Karpas-422 (cell line): ENCODE results near the gene USP22. TPM values are rescaled to one million over a fixed set of nuclear protein-coding genes. Genes with fewer than 3 reads are reported as not detected.

Experiments
- DNase-seq: peaks from one replicate; pipeline ENCODE4 v3.0.0-alpha.2; 2015
- H2AFZ ChIP-seq: fragments of 200-600 bp; sonication (generic); 2 replicates; pipeline ENCODE4 v1.6.1; 2014; ENCODE audit warnings: antibody characterized with exemption, low read length, mixed read lengths
- H3K27ac ChIP-seq: fragments of 200-600 bp; sonication (generic); 2 replicates; pipeline ENCODE4 v1.5.1; 2014; ENCODE audit warnings: mild to moderate bottlenecking, low read length, moderate library complexity
- H3K27me3 ChIP-seq: fragments of 200-600 bp; sonication (generic); 2 replicates; pipeline ENCODE4 v1.6.1; 2014; ENCODE audit warnings: low read length, mixed read lengths
- H3K36me3 ChIP-seq: fragments of 200-600 bp; sonication (generic); 2 replicates; pipeline ENCODE4 v1.6.1; 2014; ENCODE audit warnings: low read length, mixed read lengths; ENCODE audit not compliant: insufficient read depth
- H3K4me1 ChIP-seq: fragments of 200-600 bp; sonication (generic); 2 replicates; pipeline ENCODE4 v1.6.1; 2014; ENCODE audit warnings: mild to moderate bottlenecking, low read length, mixed read lengths
- H3K4me2 ChIP-seq: fragments of 200-600 bp; sonication (generic); 2 replicates; pipeline ENCODE4 v1.6.1; 2014; ENCODE audit warnings: low read length, low read depth, mild to moderate bottlenecking; ENCODE audit not compliant: poor library complexity, severe bottlenecking
- H3K4me3 ChIP-seq: fragments of 200-600 bp; sonication (generic); 2 replicates; pipeline ENCODE4 v1.5.1; 2014; ENCODE audit warnings: mild to moderate bottlenecking, antibody characterized with exemption, low read length, mixed read lengths
- H3K79me2 ChIP-seq: fragments of 200-600 bp; sonication (generic); 2 replicates; pipeline ENCODE4 v1.6.1; 2014; ENCODE audit warnings: mild to moderate bottlenecking, low read length, mixed read lengths
- H3K9ac ChIP-seq: fragments of 200-600 bp; sonication (generic); 2 replicates; pipeline ENCODE4 v1.6.0; 2014; ENCODE audit warnings: low read length
- H3K9me2 ChIP-seq: fragments of 200-600 bp; sonication (generic), shearing (Covaris generic); replicated peaks from 2 replicates; pipeline ENCODE4 v1.6.0; 2014; ENCODE audit warnings: mild to moderate bottlenecking, low read length, moderate library complexity; ENCODE audit not compliant: insufficient read depth
- H3K9me3 ChIP-seq: fragments of 300-700, 200-600 bp; sonication (generic); 2 replicates; pipeline ENCODE4 v1.6.1; 2014; ENCODE audit warnings: low read length, mixed read lengths
- H4K20me1 ChIP-seq: fragments of 200-600 bp; sonication (generic); 2 replicates; pipeline ENCODE4 v1.6.1; 2014; ENCODE audit warnings: mild to moderate bottlenecking, antibody characterized with exemption, low read length, low read depth; ENCODE audit not compliant: insufficient read depth
- total RNA-seq: library from RNA; depleted of rRNA; stranded (reverse); fragments of >200 nt; shearing (Covaris generic); gene quantifications from 2 replicates; pipeline ENCODE4 v1.2.3, GENCODE V29; 2014; ENCODE audit warnings: low replicate concordance

Gene USP22
- total RNA-seq, 1 experiment from 2014 or later, result 133 TPM

GRCh38 chr17:21016826-21017225 is 26.0 kb downstream of the USP22 start:
- Histone ChIP-seq H3K9me3 (no peaks in the 10 kb centered on the region), H3K4me3 (no peak overlapping the region), H3K27ac (no peak overlapping the region), H4K20me1 (peaks cover 79% of the 10 kb centered on the region), H3K4me1 (peaks cover 15% of the 10 kb centered on the region), H2AFZ (no peak overlapping the region), H3K9me2 (no peaks in the 10 kb centered on the region), H3K4me2 (no peak overlapping the region), H3K9ac (no peak overlapping the region), H3K79me2 (peaks cover 90% of the 10 kb centered on the region), H3K27me3 (no peaks in the 10 kb centered on the region), H3K36me3 (peaks cover 88% of the 10 kb centered on the region)
- no peak for DNase-seq

GRCh38 chr17:21015564-21015963 is 27.2 kb downstream of the USP22 start:
- Histone ChIP-seq H3K4me1 (peaks cover 3% of the 10 kb centered on the region), H3K9me3 (no peaks in the 10 kb centered on the region), H2AFZ (no peak overlapping the region), H3K4me3 (no peak overlapping the region), H3K27me3 (no peaks in the 10 kb centered on the region), H3K79me2 (peaks cover 82% of the 10 kb centered on the region), H3K9me2 (no peaks in the 10 kb centered on the region), H4K20me1 (peaks cover 75% of the 10 kb centered on the region), H3K9ac (no peak overlapping the region), H3K4me2 (no peak overlapping the region), H3K36me3 (peaks cover 78% of the 10 kb centered on the region), H3K27ac (no peak overlapping the region)
- DNase-seq, result no peak

- no peak for DNase-seq
- no peaks in the 10 kb centered on the region for H3K27me3 ChIP-seq
- H3K27ac ChIP-seq, result no peak overlapping the region
- H3K4me3 ChIP-seq, result no peak overlapping the region
- no peak overlapping the region for H3K9ac ChIP-seq
- H4K20me1 ChIP-seq, result peaks cover 67% of the 10 kb centered on the region
- no peak overlapping the region for H2AFZ ChIP-seq
- H3K9me3 ChIP-seq, result no peaks in the 10 kb centered on the region
- H3K36me3 ChIP-seq, result peaks cover 72% of the 10 kb centered on the region
- no peak overlapping the region for H3K4me2 ChIP-seq
- H3K9me2 ChIP-seq, result no peaks in the 10 kb centered on the region
- H3K4me1 ChIP-seq, result no peaks in the 10 kb centered on the region
- H3K79me2 ChIP-seq, result peaks cover 73% of the 10 kb centered on the region
Measured at GRCh38 chr17:21014498-21014897, 28.3 kb downstream of the USP22 start.

GRCh38 chr17:21013983-21014382 is 28.8 kb downstream of the USP22 start:
- H3K27me3 ChIP-seq, result no peaks in the 10 kb centered on the region
- H3K9ac ChIP-seq, result no peak overlapping the region
- H3K4me2 ChIP-seq, result no peak overlapping the region
- H3K4me1 ChIP-seq, result no peaks in the 10 kb centered on the region
- no peaks in the 10 kb centered on the region for H3K9me3 ChIP-seq
- H2AFZ ChIP-seq, result no peak overlapping the region
- no peaks in the 10 kb centered on the region for H3K9me2 ChIP-seq
- H3K4me3 ChIP-seq, result no peak overlapping the region
- H4K20me1 ChIP-seq, result peaks cover 64% of the 10 kb centered on the region
- DNase-seq, result no peak
- H3K79me2 ChIP-seq, result peaks cover 68% of the 10 kb centered on the region
- peaks cover 67% of the 10 kb centered on the region for H3K36me3 ChIP-seq
- no peak overlapping the region for H3K27ac ChIP-seq

- H3K9me2 ChIP-seq, result no peaks in the 10 kb centered on the region
- peaks cover 68% of the 10 kb centered on the region for H4K20me1 ChIP-seq
- H3K27me3 ChIP-seq, result no peaks in the 10 kb centered on the region
- no peak overlapping the region for H3K4me2 ChIP-seq
- peaks cover 64% of the 10 kb centered on the region for H3K36me3 ChIP-seq
- H3K9me3 ChIP-seq, result no peaks in the 10 kb centered on the region
- H3K4me1 ChIP-seq, result no peaks in the 10 kb centered on the region
- H3K79me2 ChIP-seq, result peaks cover 55% of the 10 kb centered on the region
- no peak overlapping the region for H3K4me3 ChIP-seq
- DNase-seq, result no peak
- H3K27ac ChIP-seq, result no peak overlapping the region
- H2AFZ ChIP-seq, result no peak overlapping the region
- no peak overlapping the region for H3K9ac ChIP-seq
Measured at GRCh38 chr17:21012736-21013135, 30.1 kb downstream of the USP22 start.

- Histone ChIP-seq H3K27me3 (no peaks in the 10 kb centered on the region), H3K36me3 (peaks cover 62% of the 10 kb centered on the region), H3K9me3 (no peaks in the 10 kb centered on the region), H3K4me1 (no peaks in the 10 kb centered on the region), H3K79me2 (peaks cover 37% of the 10 kb centered on the region), H2AFZ (no peak overlapping the region), H3K4me3 (no peak overlapping the region), H3K27ac (no peak overlapping the region), H3K9ac (no peak overlapping the region), H4K20me1 (peaks cover 64% of the 10 kb centered on the region), H3K9me2 (no peaks in the 10 kb centered on the region), H3K4me2 (no peak overlapping the region)
- DNase-seq, result no peak
Measured at GRCh38 chr17:21010705-21011596, 31.9 kb downstream of the USP22 start.

GRCh38 chr17:21008992-21009671 is 33.7 kb downstream of the USP22 start:
- Histone ChIP-seq H3K4me3 (no peak overlapping the region), H3K4me2 (no peak overlapping the region), H3K9ac (no peak overlapping the region), H2AFZ (no peak overlapping the region), H3K27me3 (no peaks in the 10 kb centered on the region), H3K27ac (no peak overlapping the region), H4K20me1 (peaks cover 58% of the 10 kb centered on the region), H3K9me3 (no peaks in the 10 kb centered on the region), H3K36me3 (peaks cover 63% of the 10 kb centered on the region), H3K4me1 (no peaks in the 10 kb centered on the region), H3K79me2 (peaks cover 21% of the 10 kb centered on the region; the same call in 1 of the 2 replicates), H3K9me2 (no peaks in the 10 kb centered on the region)
- DNase-seq, result no peak

GRCh38 chr17:21008160-21008915 is 34.5 kb downstream of the USP22 start:
- DNase-seq, result no peak
- H3K9me2 ChIP-seq, result no peaks in the 10 kb centered on the region
- H3K4me2 ChIP-seq, result no peak overlapping the region
- H3K4me3 ChIP-seq, result no peak overlapping the region
- H3K4me1 ChIP-seq, result no peaks in the 10 kb centered on the region
- H3K9ac ChIP-seq, result no peak overlapping the region
- H3K79me2 ChIP-seq, result peaks cover 17% of the 10 kb centered on the region; the same call in 1 of the 2 replicates
- no peaks in the 10 kb centered on the region for H3K9me3 ChIP-seq
- H3K27me3 ChIP-seq, result no peaks in the 10 kb centered on the region
- peaks cover 55% of the 10 kb centered on the region for H4K20me1 ChIP-seq
- no peak overlapping the region for H3K27ac ChIP-seq
- no peak overlapping the region for H2AFZ ChIP-seq
- peaks cover 64% of the 10 kb centered on the region for H3K36me3 ChIP-seq
